Fibroblast of the conjunctiva (primary cell): Measurements from ENCODE around the gene CD34.
A peak's percentile ranks its signal among the peaks of the same experiment; 100 is the strongest.
"Not testable (repeated sequence)": the region's sequence is repeated elsewhere in the genome, so short reads cannot be mapped to it uniquely, and the experiment has no call there.

Experiments used
- DNase-seq: peaks from one replicate; pipeline ENCODE4 v3.0.0-alpha.2; 2010; ENCODE audit warnings: low read depth

Gene CD34

GRCh38 chr1:207898260-207898659, 12.7 kb downstream of the CD34 start:
- DNase-seq, result no peak

- DNase-seq, result no peak
Measured at GRCh38 chr1:207897188-207897587, 13.7 kb downstream of the CD34 start.

GRCh38 chr1:207896547-207896946, 14.4 kb downstream of the CD34 start:
- no peak for DNase-seq

- DNase-seq, result no peak
Measured at GRCh38 chr1:207894704-207895103, 16.2 kb downstream of the CD34 start.

GRCh38 chr1:207893737-207894582, 17.0 kb downstream of the CD34 start:
- DNase-seq, result no peak

- DNase-seq, result no peak
Measured at GRCh38 chr1:207892764-207893163, 18.2 kb downstream of the CD34 start.

GRCh38 chr1:207891148-207891547, 19.8 kb downstream of the CD34 start:
- no peak for DNase-seq

- DNase-seq, result no peak
Measured at GRCh38 chr1:207890136-207890738, 20.7 kb downstream of the CD34 start.

- no peak for DNase-seq
Measured at GRCh38 chr1:207888652-207889051, 22.3 kb downstream of the CD34 start.

- no peak for DNase-seq
Measured at GRCh38 chr1:207887542-207888201, 23.3 kb downstream of the CD34 start.

GRCh38 chr1:207886227-207886626, 24.7 kb downstream of the CD34 start:
- DNase-seq, result no peak

GRCh38 chr1:207885129-207886032, 25.5 kb downstream of the CD34 start:
- DNase-seq, result peak; percentile 79

GRCh38 chr1:207884266-207885029, 26.5 kb downstream of the CD34 start:
- DNase-seq, result no peak

- no peak for DNase-seq
Measured at GRCh38 chr1:207883660-207884250, 27.2 kb downstream of the CD34 start.

- no peak for DNase-seq
Measured at GRCh38 chr1:207883104-207883651, 27.7 kb downstream of the CD34 start.

GRCh38 chr1:207882692-207883091, 28.2 kb downstream of the CD34 start:
- no peak for DNase-seq

GRCh38 chr1:207878939-207879338, 32.0 kb downstream of the CD34 start:
- DNase-seq, result no peak

- not testable (repeated sequence) for DNase-seq
Measured at GRCh38 chr1:207877914-207878313, 33.0 kb downstream of the CD34 start.

- no peak for DNase-seq
Measured at GRCh38 chr1:207876131-207876530, 34.8 kb downstream of the CD34 start.

GRCh38 chr1:207875532-207875931, 35.4 kb downstream of the CD34 start:
- no peak for DNase-seq
